ENCODE data around the gene RPS5.
A peak's percentile ranks its signal among the peaks of the same experiment; 100 is the strongest.
"Not testable (repeated sequence)": the region's sequence is repeated elsewhere in the genome, so short reads cannot be mapped to it uniquely, and the experiment has no call there.

The RPS5 gene

GRCh38 chr19:58386576-58387337, at the start of gene RPS5:
Gene RPS5, plus strand, starts transcription at chr19:58387269. Its CDS starts 869 bp downstream, at chr19:58388138.
- peak; percentile 93 for DNase-seq

GRCh38 chr19:58338336-58338735, 48.7 kb upstream of the RPS5 start:
- no peak for DNase-seq

- no peak for DNase-seq
Observed at GRCh38 chr19:58338825-58339558, 48.1 kb upstream of the RPS5 start.

GRCh38 chr19:58345558-58345957, 41.5 kb upstream of the RPS5 start:
- DNase-seq = no peak

- peak; percentile 57 for DNase-seq
Observed at GRCh38 chr19:58346961-58347929, 39.8 kb upstream of the RPS5 start.

- not testable (repeated sequence) for DNase-seq
Observed at GRCh38 chr19:58348080-58348479, 39.0 kb upstream of the RPS5 start.

GRCh38 chr19:58349590-58349989, 37.5 kb upstream of the RPS5 start:
- DNase-seq = no peak

GRCh38 chr19:58350001-58350861, 36.8 kb upstream of the RPS5 start:
- no peak for DNase-seq

GRCh38 chr19:58350871-58351557, 36.1 kb upstream of the RPS5 start:
- DNase-seq = no peak

- DNase-seq = no peak
Observed at GRCh38 chr19:58351558-58351878, 35.6 kb upstream of the RPS5 start.

GRCh38 chr19:58351990-58352755, 34.9 kb upstream of the RPS5 start:
- no peak for DNase-seq

- no peak for DNase-seq
Observed at GRCh38 chr19:58352760-58353671, 34.1 kb upstream of the RPS5 start, which contains the start of gene A1BG. Gene A1BG, minus strand, starts transcription at chr19:58353492. Its CDS starts 55 bp downstream, at chr19:58353437.

- DNase-seq = no peak
Observed at GRCh38 chr19:58353717-58354477, 33.2 kb upstream of the RPS5 start.

- DNase-seq = no peak
Observed at GRCh38 chr19:58354478-58355030, 32.5 kb upstream of the RPS5 start.

- DNase-seq = no peak
Observed at GRCh38 chr19:58355215-58355796, 31.8 kb upstream of the RPS5 start.

GRCh38 chr19:58355908-58356765, 30.9 kb upstream of the RPS5 start:
- DNase-seq = peak; percentile 33
